Pancreas (tissue), 10 donors: ENCODE measurements around the gene APBA1. TPM values are rescaled to one million over a fixed set of nuclear protein-coding genes. Genes with fewer than 3 reads are reported as not detected.

Experiments used
- ATAC-seq, 4 donors: fragments of 200-7000 bp; cut with Tn5 transposase; one replicate each; pipeline versions ENCODE4 v1.8.0 to v1.9.1; 2020; ENCODE audit warnings: mild to moderate bottlenecking in 4 of 4, moderate library complexity in 4 of 4
- DNase-seq, 6 donors: peaks; one replicate each; pipeline ENCODE4 v3.0.0-alpha.2; 2020
- FAIRE-seq: peaks from 2 replicates; lab custom pipeline; 2012; peaks lifted over from hg19 to GRCh38; lab: Jason Lieb, UNC
- H3K27ac ChIP-seq, 4 donors: fragments of 200-600 bp; sonication (generic); 1 replicate in 3 of 4; 2 replicates in 1 of 4; pipeline versions ENCODE4 v1.5.0 to v1.8.0; 2020
- H3K27me3 ChIP-seq, 4 donors: fragments of 200-600 bp; one replicate each; pipeline ENCODE4 v1.8.0; 2021
- H3K36me3 ChIP-seq, 3 donors: fragments of 200-600 bp; sonication (generic) in 1 of 3; one replicate each; pipeline versions ENCODE4 v1.5.0 to v1.8.0; 2020 to 2021
- H3K4me1 ChIP-seq, 3 donors: fragments of 200-600 bp; one replicate each; pipeline ENCODE4 v1.8.0; 2021
- H3K4me3 ChIP-seq, 4 donors: fragments of 200-600 bp; sonication (generic) in 2 of 4; one replicate each; pipeline versions ENCODE4 v1.5.0 to v1.8.0; 2020 to 2021
- H3K9me3 ChIP-seq, 4 donors: fragments of 200-600 bp; one replicate each; pipeline ENCODE4 v1.8.0; 2021
- WGBS, 2 donors: extraction: QIAGEN DNeasy Blood & Tissue Kit; methylation state at CpG; one replicate each; pipeline ENCODE4 v1.1.7; 2013; 5-methylcytosine and 5-hydroxymethylcytosine counted together
- intact Hi-C, 3 donors: fragments of 100-400 bp; cut with DNase I; formaldehyde crosslinking; loops; one replicate each; pipeline versions ENCODE4 v1.11.1 to v1.14.2; 2022
- polyA plus RNA-seq, 2 donors: library from polyadenylated mRNA; stranded (reverse); fragments of 200-250 nt; gene quantifications; one replicate each; pipeline ENCODE4 v1.2.3, GENCODE V29; 2013
- total RNA-seq, 6 donors: library from RNA; stranded (reverse); fragmentation: NEBNext Ultra II Directional in 4 of 6; extraction: Animal tissue kit (Norgen Biotek cat#: 25700) in 4 of 6; gene quantifications; one replicate each; pipeline versions ENCODE4 v1.2.1 to v1.2.4, GENCODE V29; 2021 to 2023
- TF ChIP-seq, protein P1 (sequence below), 4 donors: fragments of 200-600 bp; sonication (generic) in 3 of 4; IDR thresholded peaks; one replicate each; pipeline versions ENCODE4 v1.5.0 to v1.8.0; 2021; ENCODE audit warnings: antibody characterized with exemption in 4 of 4
- donor health status: healthy with polysubstance abuse.
- donor health status: DM: no; HTN: no; CAD: no; lungs with moderate emphysema.
- donor health status: DM: no; HTN: no; CAD: no.
- donor health status: control.
- donor health status: control.
- donor health status: Bipolar disorder and iron deficiency.
- donor health status: DM: yes; HTN: yes; CAD: no.
- donor health status: DM: no; HTN: no; CAD: no.
- donor health status: DM: no; HTN: no; CAD: no.
- donor health status: DM: yes; HTN: yes; CAD: no.

APBA1 gene
- total and polyA plus RNA-seq, 8 donors = 0.68 to 3.2 (median 2.2) TPM

DNA sequence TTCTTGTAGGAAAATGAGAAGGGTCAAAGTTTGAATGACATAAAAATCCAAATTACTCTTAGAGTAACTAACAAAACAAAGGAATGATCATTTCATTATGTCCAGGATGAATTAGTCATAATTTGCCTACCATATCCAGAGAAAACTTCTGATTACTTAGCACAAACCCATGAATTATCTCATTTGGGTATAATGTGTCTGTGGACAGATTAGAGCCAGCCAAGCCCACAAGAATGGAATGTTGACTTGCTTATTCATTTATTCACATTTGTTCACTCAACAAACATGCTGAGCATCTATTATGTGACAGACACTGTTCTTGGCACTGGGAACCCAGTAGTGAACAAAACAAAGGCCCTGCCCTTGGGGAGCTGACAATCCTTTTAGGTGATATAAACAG is 87.4 kb downstream of the APBA1 start:
- Histone ChIP-seq H3K4me3 (no peak overlapping the region), H3K4me1 (peaks cover 0 to 5% (median 0%) of the 10 kb centered on the region in 3 donors), H3K27ac (no peak overlapping the region), H3K9me3 (no peaks in the 10 kb centered on the region), H3K27me3 (no peaks in the 10 kb centered on the region), H3K36me3 (no peaks in the 10 kb centered on the region)
- FAIRE-seq = no peak
- no peak for ATAC-seq
- TF ChIP-seq, protein P1, sequence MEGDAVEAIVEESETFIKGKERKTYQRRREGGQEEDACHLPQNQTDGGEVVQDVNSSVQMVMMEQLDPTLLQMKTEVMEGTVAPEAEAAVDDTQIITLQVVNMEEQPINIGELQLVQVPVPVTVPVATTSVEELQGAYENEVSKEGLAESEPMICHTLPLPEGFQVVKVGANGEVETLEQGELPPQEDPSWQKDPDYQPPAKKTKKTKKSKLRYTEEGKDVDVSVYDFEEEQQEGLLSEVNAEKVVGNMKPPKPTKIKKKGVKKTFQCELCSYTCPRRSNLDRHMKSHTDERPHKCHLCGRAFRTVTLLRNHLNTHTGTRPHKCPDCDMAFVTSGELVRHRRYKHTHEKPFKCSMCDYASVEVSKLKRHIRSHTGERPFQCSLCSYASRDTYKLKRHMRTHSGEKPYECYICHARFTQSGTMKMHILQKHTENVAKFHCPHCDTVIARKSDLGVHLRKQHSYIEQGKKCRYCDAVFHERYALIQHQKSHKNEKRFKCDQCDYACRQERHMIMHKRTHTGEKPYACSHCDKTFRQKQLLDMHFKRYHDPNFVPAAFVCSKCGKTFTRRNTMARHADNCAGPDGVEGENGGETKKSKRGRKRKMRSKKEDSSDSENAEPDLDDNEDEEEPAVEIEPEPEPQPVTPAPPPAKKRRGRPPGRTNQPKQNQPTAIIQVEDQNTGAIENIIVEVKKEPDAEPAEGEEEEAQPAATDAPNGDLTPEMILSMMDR (IDR thresholded peaks at IDR 0.05) = no peak
- no peak for DNase-seq
- intact Hi-C loops = no loop called here

DNA sequence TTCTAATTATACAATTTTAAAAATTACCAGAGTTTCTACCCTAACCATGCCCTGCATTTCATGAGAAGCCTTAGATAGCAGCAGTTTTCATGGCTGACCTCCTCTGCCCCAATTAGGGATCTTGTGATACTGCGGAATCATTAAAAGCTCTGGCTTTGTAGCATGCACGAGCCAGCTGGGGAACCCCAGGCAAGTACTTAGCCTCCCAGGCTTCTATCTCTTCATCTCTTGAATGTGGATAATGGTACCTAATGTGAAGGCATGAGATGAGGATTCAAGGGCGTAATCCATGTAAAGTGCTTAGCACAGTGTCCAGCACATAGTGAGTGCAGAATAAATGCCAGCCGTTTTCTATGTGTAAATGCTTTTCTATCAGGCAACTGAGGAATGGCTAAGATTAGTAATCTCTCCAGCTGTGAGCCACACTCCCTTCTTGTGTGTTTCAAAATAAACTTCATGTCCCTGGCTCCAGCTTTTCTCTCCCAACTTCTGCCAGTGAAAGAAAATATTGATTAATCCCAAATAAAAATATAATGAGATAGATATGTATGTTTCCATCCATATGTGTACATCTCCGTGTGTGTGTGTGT is 88.4 kb downstream of the APBA1 start:
- H3K9me3 ChIP-seq = no peaks in the 10 kb centered on the region
- no peak overlapping the region for H3K27ac ChIP-seq
- WGBS, 2 donors = 75 to 84% methylated on average over 5 of the region's 5 CpGs
- H3K27me3 ChIP-seq = no peaks in the 10 kb centered on the region
- H3K4me3 ChIP-seq = no peak overlapping the region
- ATAC-seq (no peak), DNase-seq (no peak), FAIRE-seq (no peak)
- TF ChIP-seq, protein P1 (IDR thresholded peaks at IDR 0.05) = no peak
- intact Hi-C loops = no loop called here
- H3K36me3 ChIP-seq = no peaks in the 10 kb centered on the region
- peaks cover 0 to 5% (median 0%) of the 10 kb centered on the region in 3 donors for H3K4me1 ChIP-seq

DNA sequence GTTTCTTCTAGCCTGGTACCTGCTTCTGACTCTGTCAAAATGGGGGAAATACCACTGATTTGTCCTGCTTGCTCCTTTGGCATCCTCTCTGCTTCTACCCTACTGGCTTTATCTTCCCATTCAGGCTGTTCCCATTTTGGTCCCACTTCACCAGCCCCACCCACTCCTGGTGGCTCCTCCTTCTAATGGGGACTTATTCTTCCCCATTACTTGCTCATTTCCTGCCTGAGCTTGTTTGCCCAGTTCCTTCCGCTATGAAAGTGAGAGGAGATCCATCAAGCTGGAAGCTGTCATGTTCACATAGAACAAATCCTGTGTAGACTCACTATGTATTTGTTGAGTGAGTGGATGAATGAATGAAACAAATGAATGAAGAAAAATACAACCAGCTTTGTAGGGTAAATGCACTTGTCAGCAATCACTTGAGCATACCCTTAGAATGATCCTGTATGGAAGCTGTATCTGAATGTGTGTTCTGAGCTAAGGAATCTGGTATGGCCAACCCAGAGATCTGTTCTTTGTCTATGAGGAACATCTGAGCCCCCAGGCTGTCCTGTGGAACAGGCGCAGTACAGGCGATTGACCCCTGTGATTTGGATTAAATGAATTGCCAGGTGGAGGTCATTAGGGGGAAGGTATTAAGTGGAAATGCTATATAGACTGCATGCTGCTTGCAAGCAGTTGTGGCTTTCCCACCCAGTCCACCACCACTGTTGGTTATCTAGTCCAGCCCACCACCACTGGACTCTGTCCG is 89.5 kb downstream of the APBA1 start:
- FAIRE-seq (no peak), ATAC-seq (no peak), DNase-seq (no peak)
- Histone ChIP-seq H3K36me3 (no peaks in the 10 kb centered on the region), H3K4me3 (no peak overlapping the region), H3K27ac (no peak overlapping the region), H3K4me1 (peaks cover 0 to 5% (median 0%) of the 10 kb centered on the region in 3 donors), H3K27me3 (no peaks in the 10 kb centered on the region), H3K9me3 (no peaks in the 10 kb centered on the region)
- 93 to 95% methylated on average over 4 of the region's 4 CpGs for WGBS, 2 donors
- TF ChIP-seq, protein P1 (IDR thresholded peaks at IDR 0.05) = no peak
- intact Hi-C loops = no loop called here

DNA sequence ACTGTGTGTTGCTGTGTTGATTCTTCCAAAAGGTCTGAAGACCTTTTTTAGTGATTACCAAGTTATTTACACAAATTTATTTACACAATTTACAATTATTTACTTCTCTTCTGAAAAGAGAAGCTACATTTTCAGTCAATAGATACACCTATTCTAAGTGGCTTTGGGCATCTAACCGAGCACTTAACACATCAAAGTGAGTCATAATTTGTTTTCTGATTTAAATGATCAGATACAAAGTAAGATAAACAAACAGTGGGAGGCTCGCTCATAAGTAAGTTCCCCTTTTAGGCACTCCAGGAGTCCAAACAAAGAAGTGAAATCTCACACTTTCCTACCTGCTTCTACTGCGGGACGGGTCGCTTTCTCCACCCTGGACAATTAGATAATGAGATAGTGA is 90.2 kb downstream of the APBA1 start:
- ATAC-seq (no peak), FAIRE-seq (no peak), DNase-seq (no peak)
- TF ChIP-seq, protein P1 (IDR thresholded peaks at IDR 0.05) = no peak
- H3K4me3 ChIP-seq = no peak overlapping the region
- H3K4me1 ChIP-seq = peaks cover 0 to 5% (median 0%) of the 10 kb centered on the region in 3 donors
- no peak overlapping the region for H3K27ac ChIP-seq
- WGBS, 2 donors = 84 to 92% methylated on average over 5 of the region's 5 CpGs
- intact Hi-C loops = no loop called here
- H3K27me3 ChIP-seq = no peaks in the 10 kb centered on the region
- no peaks in the 10 kb centered on the region for H3K36me3 ChIP-seq
- no peaks in the 10 kb centered on the region for H3K9me3 ChIP-seq
